Lower leg skin (tissue), 3 donors: ENCODE measurements around the gene UNC13B.

ENCODE experiments used
- POLR2A ChIP-seq, 2 donors: fragments of 450-650 bp; IDR thresholded peaks; one replicate each; pipeline ENCODE4 v1.6.1; 2016 to 2017; ENCODE audit warnings: antibody characterized with exemption in 2 of 2, mild to moderate bottlenecking in 1 of 2, moderate library complexity in 1 of 2
- TF ChIP-seq, protein P1 (sequence below), 3 donors: fragments of 450-650 bp; IDR thresholded peaks; one replicate each; pipeline ENCODE4 v1.5.1; 2016; ENCODE audit warnings: antibody characterized with exemption in 3 of 3, mild to moderate bottlenecking in 3 of 3, moderate library complexity in 2 of 3

DNA sequence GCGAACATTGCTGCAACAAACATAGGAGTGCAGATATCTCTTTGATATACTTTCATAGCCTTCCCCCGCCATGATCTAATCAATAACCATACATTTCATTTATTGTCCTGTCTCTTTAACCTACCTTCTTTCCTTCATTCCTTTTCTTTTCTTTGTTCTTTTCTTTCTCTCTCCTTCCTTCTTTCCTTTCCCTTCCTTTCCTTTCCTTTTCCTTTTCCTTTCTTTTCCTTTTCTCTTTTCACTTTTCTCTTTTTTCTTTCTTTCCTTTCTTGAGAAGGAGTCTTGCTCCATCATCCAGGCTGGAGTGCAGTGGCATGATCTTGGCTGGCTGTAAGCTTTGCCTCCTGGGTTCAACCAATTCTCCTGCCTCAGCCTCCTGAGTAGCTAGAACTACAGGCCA lies 100.3 kb downstream of the UNC13B start:
- TF ChIP-seq POLR2A (IDR thresholded peaks at IDR 0.05), result no peak
- TF ChIP-seq, protein P1, sequence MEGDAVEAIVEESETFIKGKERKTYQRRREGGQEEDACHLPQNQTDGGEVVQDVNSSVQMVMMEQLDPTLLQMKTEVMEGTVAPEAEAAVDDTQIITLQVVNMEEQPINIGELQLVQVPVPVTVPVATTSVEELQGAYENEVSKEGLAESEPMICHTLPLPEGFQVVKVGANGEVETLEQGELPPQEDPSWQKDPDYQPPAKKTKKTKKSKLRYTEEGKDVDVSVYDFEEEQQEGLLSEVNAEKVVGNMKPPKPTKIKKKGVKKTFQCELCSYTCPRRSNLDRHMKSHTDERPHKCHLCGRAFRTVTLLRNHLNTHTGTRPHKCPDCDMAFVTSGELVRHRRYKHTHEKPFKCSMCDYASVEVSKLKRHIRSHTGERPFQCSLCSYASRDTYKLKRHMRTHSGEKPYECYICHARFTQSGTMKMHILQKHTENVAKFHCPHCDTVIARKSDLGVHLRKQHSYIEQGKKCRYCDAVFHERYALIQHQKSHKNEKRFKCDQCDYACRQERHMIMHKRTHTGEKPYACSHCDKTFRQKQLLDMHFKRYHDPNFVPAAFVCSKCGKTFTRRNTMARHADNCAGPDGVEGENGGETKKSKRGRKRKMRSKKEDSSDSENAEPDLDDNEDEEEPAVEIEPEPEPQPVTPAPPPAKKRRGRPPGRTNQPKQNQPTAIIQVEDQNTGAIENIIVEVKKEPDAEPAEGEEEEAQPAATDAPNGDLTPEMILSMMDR (IDR thresholded peaks at IDR 0.05), result no peak
